ENCODE results near the gene GDPD4.

DNA sequence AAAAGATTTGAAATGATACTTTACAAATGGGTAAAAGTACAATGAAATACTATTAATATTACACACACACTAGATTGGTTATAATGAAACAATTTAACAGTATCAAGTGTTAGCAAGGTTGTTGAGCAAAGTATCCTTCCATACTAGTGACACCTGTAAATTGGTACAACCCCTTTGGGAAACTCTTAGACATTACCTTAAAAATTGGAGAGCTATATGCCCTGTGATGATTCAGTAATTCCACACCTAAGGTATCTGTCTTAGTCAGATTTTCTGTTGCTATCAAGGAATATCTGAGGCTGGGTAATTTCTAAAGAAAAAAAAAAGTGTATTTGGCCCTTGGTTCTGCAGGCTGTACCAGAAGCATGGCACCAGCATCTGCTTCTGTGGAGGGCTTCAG lies 7.4 kb upstream of the GDPD4 start:
- TF ChIP-seq, protein P1, sequence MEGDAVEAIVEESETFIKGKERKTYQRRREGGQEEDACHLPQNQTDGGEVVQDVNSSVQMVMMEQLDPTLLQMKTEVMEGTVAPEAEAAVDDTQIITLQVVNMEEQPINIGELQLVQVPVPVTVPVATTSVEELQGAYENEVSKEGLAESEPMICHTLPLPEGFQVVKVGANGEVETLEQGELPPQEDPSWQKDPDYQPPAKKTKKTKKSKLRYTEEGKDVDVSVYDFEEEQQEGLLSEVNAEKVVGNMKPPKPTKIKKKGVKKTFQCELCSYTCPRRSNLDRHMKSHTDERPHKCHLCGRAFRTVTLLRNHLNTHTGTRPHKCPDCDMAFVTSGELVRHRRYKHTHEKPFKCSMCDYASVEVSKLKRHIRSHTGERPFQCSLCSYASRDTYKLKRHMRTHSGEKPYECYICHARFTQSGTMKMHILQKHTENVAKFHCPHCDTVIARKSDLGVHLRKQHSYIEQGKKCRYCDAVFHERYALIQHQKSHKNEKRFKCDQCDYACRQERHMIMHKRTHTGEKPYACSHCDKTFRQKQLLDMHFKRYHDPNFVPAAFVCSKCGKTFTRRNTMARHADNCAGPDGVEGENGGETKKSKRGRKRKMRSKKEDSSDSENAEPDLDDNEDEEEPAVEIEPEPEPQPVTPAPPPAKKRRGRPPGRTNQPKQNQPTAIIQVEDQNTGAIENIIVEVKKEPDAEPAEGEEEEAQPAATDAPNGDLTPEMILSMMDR (IDR thresholded peaks at IDR 0.05): no peak
- TF ChIP-seq POLR2AphosphoS5 (IDR thresholded peaks at IDR 0.05): no peak
